Nephron (organoid): ENCODE measurements around the gene MBOAT2.
A peak's percentile ranks its signal among the peaks of the same experiment; 100 is the strongest.

Experiments used
- H3K27ac Mint-ChIP-seq, 3 experiments: 2 replicates each; pipeline ENCODE4 v1.8.0; 2020; ENCODE audit warnings: mixed read lengths in 3 of 3, mild to moderate bottlenecking in 2 of 3, moderate library complexity in 1 of 3
- H3K27me3 Mint-ChIP-seq: 2 replicates; pipeline ENCODE4 v1.8.0; 2021; ENCODE audit warnings: low read depth, mild to moderate bottlenecking, moderate library complexity, mixed read lengths
- H3K36me3 Mint-ChIP-seq: 2 replicates; pipeline ENCODE4 v1.8.0; 2020; ENCODE audit warnings: low read depth, mixed read lengths
- H3K4me1 Mint-ChIP-seq: 2 replicates; pipeline ENCODE4 v1.8.0; 2020; ENCODE audit warnings: mixed read lengths
- H3K4me3 Mint-ChIP-seq, 3 experiments: 2 replicates each; pipeline ENCODE4 v1.8.0; 2020; ENCODE audit warnings: mild to moderate bottlenecking in 3 of 3, mixed read lengths in 3 of 3, moderate library complexity in 2 of 3
- H3K9me3 Mint-ChIP-seq: 2 replicates; pipeline ENCODE4 v1.8.0; 2020; ENCODE audit warnings: mixed read lengths
- TF ChIP-seq, protein P1 (sequence below), 3 experiments: fragments of 200-600 bp; sonication (generic); IDR thresholded peaks; one replicate each; pipeline ENCODE4 v1.5.0; 2021; ENCODE audit warnings: antibody characterized with exemption in 3 of 3; ENCODE audit not compliant: unreplicated experiment in 3 of 3

Gene MBOAT2

GRCh38 chr2:9001229-9001628, 2.3 kb downstream of the MBOAT2 start:
- TF ChIP-seq, protein P1, sequence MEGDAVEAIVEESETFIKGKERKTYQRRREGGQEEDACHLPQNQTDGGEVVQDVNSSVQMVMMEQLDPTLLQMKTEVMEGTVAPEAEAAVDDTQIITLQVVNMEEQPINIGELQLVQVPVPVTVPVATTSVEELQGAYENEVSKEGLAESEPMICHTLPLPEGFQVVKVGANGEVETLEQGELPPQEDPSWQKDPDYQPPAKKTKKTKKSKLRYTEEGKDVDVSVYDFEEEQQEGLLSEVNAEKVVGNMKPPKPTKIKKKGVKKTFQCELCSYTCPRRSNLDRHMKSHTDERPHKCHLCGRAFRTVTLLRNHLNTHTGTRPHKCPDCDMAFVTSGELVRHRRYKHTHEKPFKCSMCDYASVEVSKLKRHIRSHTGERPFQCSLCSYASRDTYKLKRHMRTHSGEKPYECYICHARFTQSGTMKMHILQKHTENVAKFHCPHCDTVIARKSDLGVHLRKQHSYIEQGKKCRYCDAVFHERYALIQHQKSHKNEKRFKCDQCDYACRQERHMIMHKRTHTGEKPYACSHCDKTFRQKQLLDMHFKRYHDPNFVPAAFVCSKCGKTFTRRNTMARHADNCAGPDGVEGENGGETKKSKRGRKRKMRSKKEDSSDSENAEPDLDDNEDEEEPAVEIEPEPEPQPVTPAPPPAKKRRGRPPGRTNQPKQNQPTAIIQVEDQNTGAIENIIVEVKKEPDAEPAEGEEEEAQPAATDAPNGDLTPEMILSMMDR (IDR thresholded peaks at IDR 0.05; ENCODE audit: unreplicated experiment in 3 of 3), result no peak
- peaks cover 30% of the 10 kb centered on the region for H3K4me1 Mint-ChIP-seq
- no peak overlapping the region for H3K27ac Mint-ChIP-seq
- H3K9me3 Mint-ChIP-seq, result peaks cover 3% of the 10 kb centered on the region
- no peaks in the 10 kb centered on the region for H3K27me3 Mint-ChIP-seq
- H3K36me3 Mint-ChIP-seq, result peaks cover 3% of the 10 kb centered on the region
- peak overlapping the region; percentile 13 to 91 (median 18) for H3K4me3 Mint-ChIP-seq

DNA sequence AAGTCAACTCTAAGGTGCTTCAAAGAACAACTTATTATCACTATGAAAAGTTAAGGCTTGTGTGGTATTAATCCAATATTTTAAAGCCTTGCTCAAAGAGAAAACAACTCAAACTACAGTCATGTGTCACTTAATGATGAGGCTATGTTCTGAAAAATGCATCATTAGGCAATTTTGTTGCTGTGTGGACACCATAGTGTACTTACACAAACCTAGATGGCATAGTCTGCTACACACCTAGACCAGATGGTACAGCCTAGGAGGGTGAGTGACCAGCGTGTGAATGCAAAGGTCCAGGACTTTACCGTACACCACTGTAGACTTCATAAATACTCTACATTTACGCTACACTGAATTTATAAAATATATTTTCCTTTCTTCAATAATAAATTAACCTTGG, 3.0 kb downstream of the MBOAT2 start:
- Mint-ChIP-seq H3K4me3 (no peak overlapping the region), H3K9me3 (peaks cover 3% of the 10 kb centered on the region), H3K27me3 (no peaks in the 10 kb centered on the region), H3K36me3 (peaks cover 3% of the 10 kb centered on the region), H3K4me1 (peaks cover 35% of the 10 kb centered on the region), H3K27ac (no peak overlapping the region)
- TF ChIP-seq, protein P1 (IDR thresholded peaks at IDR 0.05; ENCODE audit: unreplicated experiment in 3 of 3), result no peak

- no peak overlapping the region for H3K27ac Mint-ChIP-seq
- H3K4me1 Mint-ChIP-seq, result peaks cover 34% of the 10 kb centered on the region
- H3K9me3 Mint-ChIP-seq, result no peaks in the 10 kb centered on the region
- TF ChIP-seq, protein P1 (IDR thresholded peaks at IDR 0.05; ENCODE audit: unreplicated experiment in 3 of 3), result no peak
- H3K4me3 Mint-ChIP-seq, result no peak overlapping the region
- no peaks in the 10 kb centered on the region for H3K27me3 Mint-ChIP-seq
- no peaks in the 10 kb centered on the region for H3K36me3 Mint-ChIP-seq
Measured at GRCh38 chr2:8999797-9000196, 3.7 kb downstream of the MBOAT2 start.

DNA sequence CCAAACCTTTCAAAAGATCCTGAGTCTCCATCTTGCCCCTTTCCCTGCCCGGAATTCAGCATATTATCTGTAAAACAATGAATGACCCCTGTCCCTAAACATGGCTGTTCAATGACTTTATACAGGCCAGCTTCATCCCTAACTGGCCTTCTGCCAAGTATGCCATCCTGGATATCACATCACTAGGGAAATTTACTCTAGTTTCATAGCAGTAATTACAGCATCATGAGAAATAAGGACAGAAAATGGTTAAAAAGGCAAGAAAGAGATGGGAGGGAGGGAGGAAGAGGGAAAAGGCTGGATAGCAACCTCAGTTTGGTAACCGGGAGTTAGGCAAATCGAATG, 4.4 kb downstream of the MBOAT2 start:
- Mint-ChIP-seq H3K27ac (no peak overlapping the region), H3K4me1 (peaks cover 34% of the 10 kb centered on the region), H3K9me3 (no peaks in the 10 kb centered on the region), H3K36me3 (no peaks in the 10 kb centered on the region), H3K27me3 (no peaks in the 10 kb centered on the region), H3K4me3 (no peak overlapping the region)
- TF ChIP-seq, protein P1 (IDR thresholded peaks at IDR 0.05; ENCODE audit: unreplicated experiment in 3 of 3), result no peak

DNA sequence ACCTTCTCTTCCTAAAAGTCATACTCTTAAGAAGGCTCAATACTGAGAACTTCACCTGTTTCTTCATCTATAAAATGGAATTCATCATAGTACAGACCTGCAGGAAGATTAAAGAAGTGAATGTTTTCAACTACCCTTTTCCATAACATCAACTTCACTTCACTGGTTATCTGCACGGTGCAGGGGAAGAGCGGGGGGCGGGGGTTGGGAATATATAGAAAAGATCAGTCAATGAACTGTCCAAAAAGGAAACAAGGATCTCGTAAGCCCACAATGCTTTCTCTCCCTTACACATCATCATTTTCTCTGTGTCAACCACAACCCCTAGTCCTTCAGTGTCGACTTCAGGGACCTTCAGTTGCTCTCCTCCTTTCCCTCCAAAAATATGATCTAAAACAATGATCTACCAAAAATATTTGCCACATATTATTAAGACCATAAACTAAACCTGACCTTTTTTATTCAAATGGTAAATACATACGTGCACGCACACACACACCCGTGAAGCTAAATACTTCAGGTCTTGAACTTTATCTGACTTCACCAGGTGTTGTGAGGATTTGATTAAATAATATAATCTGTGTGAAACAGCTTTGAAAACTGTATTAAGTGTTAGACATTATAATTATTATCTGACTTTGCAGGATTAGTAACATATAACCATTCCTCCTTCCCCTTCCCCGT, 4.9 kb downstream of the MBOAT2 start:
- no peak overlapping the region for H3K27ac Mint-ChIP-seq
- H3K9me3 Mint-ChIP-seq, result no peaks in the 10 kb centered on the region
- no peaks in the 10 kb centered on the region for H3K27me3 Mint-ChIP-seq
- no peaks in the 10 kb centered on the region for H3K36me3 Mint-ChIP-seq
- H3K4me3 Mint-ChIP-seq, result no peak overlapping the region
- H3K4me1 Mint-ChIP-seq, result peaks cover 39% of the 10 kb centered on the region
- TF ChIP-seq, protein P1 (IDR thresholded peaks at IDR 0.05; ENCODE audit: unreplicated experiment in 3 of 3), result no peak

DNA sequence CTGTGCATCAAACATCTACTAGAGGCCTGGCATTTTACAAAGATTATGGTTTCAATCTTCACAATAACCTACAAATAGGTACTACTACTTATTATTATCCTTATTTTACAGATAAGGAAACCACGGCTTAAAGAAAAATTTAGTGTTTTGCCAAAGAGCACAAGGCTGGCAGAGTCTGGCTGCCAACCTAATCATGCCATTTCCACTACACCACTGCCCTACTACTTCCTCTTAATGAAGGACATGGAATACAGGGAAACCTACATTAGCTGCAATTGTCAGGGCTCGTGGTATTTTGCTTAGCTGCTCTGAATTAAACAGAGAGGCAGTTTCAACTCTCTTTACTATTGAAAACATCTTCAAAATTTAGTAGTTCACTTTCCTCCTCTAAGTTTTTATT, 5.9 kb downstream of the MBOAT2 start:
- Mint-ChIP-seq H3K27ac (no peak overlapping the region), H3K27me3 (no peaks in the 10 kb centered on the region), H3K9me3 (no peaks in the 10 kb centered on the region), H3K4me3 (no peak overlapping the region), H3K36me3 (no peaks in the 10 kb centered on the region), H3K4me1 (peaks cover 42% of the 10 kb centered on the region)
- TF ChIP-seq, protein P1 (IDR thresholded peaks at IDR 0.05; ENCODE audit: unreplicated experiment in 3 of 3), result no peak
